Measurements from ENCODE around the gene CLTB. TPM values are rescaled to one million over a fixed set of nuclear protein-coding genes. Genes with fewer than 3 reads are reported as not detected.
A peak's percentile ranks its signal among the peaks of the same experiment; 100 is the strongest.

Gene CLTB
- polyA plus RNA-seq, 1 experiment = 141 TPM

GRCh38 chr5:176365351-176366231, 50.7 kb downstream of the CLTB start, which contains the start of gene ARL10:
TSS of gene ARL10 (plus strand) at chr5:176365487. CDS start at chr5:176365564, 77 bp downstream.
- Histone ChIP-seq H3K36me3 (ENCODE audit: control insufficient read depth, insufficient read depth, low read length) (peaks cover 4% of the 10 kb centered on the region), H3K4me3 (ENCODE audit: low read depth, low read length) (peak within 1 kb of the TSS; percentile 66), H3K27me3 (ENCODE audit: control insufficient read depth, insufficient read depth, low read length) (no peaks in the 10 kb centered on the region)
- no peak for TF ChIP-seq CTCF (IDR thresholded peaks at IDR 0.05; ENCODE audit: insufficient read depth, low read depth, low read length)
- DNase-seq (ENCODE audit: low read depth) = no peak
- CTCF ChIA-PET = no interaction called here
- POLR2A ChIA-PET = no interaction called here

GRCh38 chr5:176364765-176365350, 51.5 kb downstream of the CLTB start:
- POLR2A ChIA-PET = no interaction called here
- Histone ChIP-seq H3K36me3 (ENCODE audit: control insufficient read depth, insufficient read depth, low read length) (peaks cover 4% of the 10 kb centered on the region), H3K4me3 (ENCODE audit: low read depth, low read length) (peak overlapping the region; percentile 66), H3K27me3 (ENCODE audit: control insufficient read depth, insufficient read depth, low read length) (no peaks in the 10 kb centered on the region)
- TF ChIP-seq CTCF (IDR thresholded peaks at IDR 0.05; ENCODE audit: insufficient read depth, low read depth, low read length) = no peak
- CTCF ChIA-PET = no interaction called here
- DNase-seq (ENCODE audit: low read depth) = no peak

- ChIA-PET POLR2A (no interaction called here), CTCF (interaction anchor here (0.7 kb wide), 1 partner anchor 54 kb away, joined by 3 read pairs; the partner anchor contains the start of gene CLTB)
- TF ChIP-seq CTCF (IDR thresholded peaks at IDR 0.05; ENCODE audit: insufficient read depth, low read depth, low read length) = no peak
- Histone ChIP-seq H3K36me3 (ENCODE audit: control insufficient read depth, insufficient read depth, low read length) (no peaks in the 10 kb centered on the region; the same call in 1 of the 2 replicates), H3K4me3 (ENCODE audit: low read depth, low read length) (no peak overlapping the region; the same call in 1 of the 2 replicates), H3K27me3 (ENCODE audit: control insufficient read depth, insufficient read depth, low read length) (no peaks in the 10 kb centered on the region)
- DNase-seq (ENCODE audit: low read depth) = no peak
Observed at GRCh38 chr5:176362233-176362490, 54.2 kb downstream of the CLTB start.

- Histone ChIP-seq H3K36me3 (ENCODE audit: control insufficient read depth, insufficient read depth, low read length) (no peaks in the 10 kb centered on the region; the same call in 1 of the 2 replicates), H3K27me3 (ENCODE audit: control insufficient read depth, insufficient read depth, low read length) (no peaks in the 10 kb centered on the region), H3K4me3 (ENCODE audit: low read depth, low read length) (peak within 1 kb of the TSS; percentile 91)
- POLR2A ChIA-PET = no interaction called here
- DNase-seq (ENCODE audit: low read depth) = peak; percentile 61
- TF ChIP-seq CTCF (IDR thresholded peaks at IDR 0.05; ENCODE audit: insufficient read depth, low read depth, low read length) = peak; percentile 29
- CTCF ChIA-PET = interaction anchor here (0.7 to 1.1 kb wide), 3 partner anchors 18 to 54 kb away, joined by 3 to 6 read pairs (median 3); partner anchors contain the start of gene CLTB
Observed at GRCh38 chr5:176361437-176362232, 54.7 kb downstream of the CLTB start, which contains the start of gene KIAA1191. TSS of gene KIAA1191 (minus strand) at chr5:176361764. CDS start at chr5:176359508, 2,256 bp downstream.

Data from BJ (cell line).